Body of pancreas (tissue), 4 donors: Measurements from ENCODE around the gene IRF6.

Source experiments
- CTCF ChIP-seq, 7 experiments: fragments of 450-650 bp in 4 of 7; fragments of 200-600 bp in 3 of 7; sonication (generic) in 3 of 7; IDR thresholded peaks; one replicate each; pipeline ENCODE4 v1.5.1; 2016 to 2019; ENCODE audit warnings: antibody characterized with exemption in 7 of 7
- POLR2A ChIP-seq, 3 donors: fragments of 450-650 bp; IDR thresholded peaks; one replicate each; pipeline ENCODE4 v1.6.1; 2016; ENCODE audit warnings: antibody characterized with exemption in 3 of 3, mild to moderate bottlenecking in 2 of 3

DNA sequence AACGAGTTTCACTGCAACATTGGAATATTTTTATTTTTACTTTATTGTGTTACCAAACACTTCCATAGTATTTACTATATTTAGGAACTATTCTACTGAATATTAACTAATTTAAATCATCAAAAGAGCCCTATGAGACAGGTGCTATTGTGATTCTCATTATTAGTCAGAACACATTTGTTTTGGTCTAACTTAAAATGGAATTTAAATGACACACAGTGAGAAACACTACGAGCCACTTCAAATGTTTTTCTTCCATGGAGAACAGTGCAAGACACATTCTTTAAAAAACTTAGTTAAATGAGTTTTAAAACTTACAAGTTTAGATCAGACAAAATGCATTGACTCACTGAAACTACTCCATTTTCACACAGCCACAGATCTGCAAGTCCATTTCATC is 56.7 kb downstream of the IRF6 start:
- TF ChIP-seq CTCF (IDR thresholded peaks at IDR 0.05), result no peak
- no peak for TF ChIP-seq POLR2A (IDR thresholded peaks at IDR 0.05)
